CD4-positive, alpha-beta T cell treated with Interleukin-4 for 4 hours (primary cell): ENCODE measurements around the gene ADCY2.

Experiments used
- DNase-seq: peaks from one replicate; pipeline ENCODE4 v3.0.0-alpha.2; 2020

ADCY2 gene

DNA sequence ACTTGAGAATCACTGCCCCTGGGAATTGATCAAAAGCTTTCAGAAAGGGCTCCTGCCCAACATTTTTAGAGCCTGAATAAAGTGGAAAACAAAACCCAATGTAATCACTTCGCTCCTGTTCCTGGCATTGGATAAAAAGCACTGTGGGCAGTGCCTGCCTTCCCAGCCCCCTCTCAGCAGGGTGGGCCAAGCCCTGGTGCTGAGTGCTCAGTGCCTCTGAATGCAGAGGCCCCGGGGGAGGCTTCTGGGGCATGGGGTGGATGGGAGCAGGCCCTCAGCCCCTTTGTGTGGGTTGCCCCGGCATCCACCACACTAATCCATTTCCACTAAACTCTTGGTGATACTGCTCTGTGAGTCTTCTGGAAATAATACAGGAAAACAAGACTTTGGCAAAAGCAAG is 399.4 kb downstream of the ADCY2 start:
- no peak for DNase-seq

DNA sequence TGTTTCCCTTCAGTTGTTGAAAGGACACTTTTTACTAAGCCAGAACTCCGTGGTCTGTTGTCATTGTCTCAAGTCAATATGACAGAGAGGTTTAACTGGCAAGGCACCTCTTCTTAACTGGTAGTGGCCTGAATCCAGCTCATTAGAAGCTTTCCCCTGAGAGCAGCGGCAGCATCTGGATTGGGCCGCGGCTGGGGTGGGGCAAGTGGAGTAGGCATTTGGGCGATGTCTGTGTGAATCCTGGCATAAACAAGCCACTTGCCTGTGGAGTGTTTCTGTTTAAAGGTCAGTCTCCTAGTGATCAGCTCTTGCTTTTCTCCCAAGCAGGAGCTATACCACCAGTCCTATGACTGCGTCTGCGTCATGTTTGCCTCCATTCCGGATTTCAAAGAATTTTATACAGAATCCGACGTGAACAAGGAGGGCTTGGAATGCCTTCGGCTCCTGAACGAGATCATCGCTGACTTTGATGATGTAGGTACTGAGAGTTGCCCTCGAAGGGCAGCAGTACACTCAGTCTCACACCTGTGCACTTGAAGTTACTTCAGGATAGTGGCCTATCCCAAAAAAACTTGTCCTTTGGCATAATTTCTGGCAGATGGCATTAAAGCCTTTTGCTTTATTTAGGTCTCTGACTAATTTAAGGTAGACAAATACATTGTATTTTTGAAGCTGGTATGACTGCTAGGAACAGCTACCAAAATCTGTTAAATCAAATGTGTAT is 406.1 kb downstream of the ADCY2 start:
- DNase-seq: no peak

DNA sequence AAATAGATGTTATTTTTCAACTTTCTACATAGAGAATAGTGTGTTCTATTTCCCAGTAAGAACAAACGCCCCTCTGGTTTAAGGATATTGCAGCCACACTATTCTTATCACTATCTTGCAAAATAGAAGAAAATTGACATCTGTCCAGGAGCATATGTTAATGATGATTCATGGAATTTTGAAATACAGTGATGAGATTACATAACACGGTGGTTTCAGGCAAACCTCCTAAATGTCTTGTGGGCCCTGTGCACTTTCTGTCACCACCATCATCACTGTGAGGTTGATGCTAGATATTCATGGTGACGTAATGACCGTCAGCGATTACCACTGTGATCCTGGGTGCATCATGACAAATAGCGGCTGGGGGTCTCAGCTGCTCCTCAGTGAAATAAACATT is 406.9 kb downstream of the ADCY2 start:
- no peak for DNase-seq

DNA sequence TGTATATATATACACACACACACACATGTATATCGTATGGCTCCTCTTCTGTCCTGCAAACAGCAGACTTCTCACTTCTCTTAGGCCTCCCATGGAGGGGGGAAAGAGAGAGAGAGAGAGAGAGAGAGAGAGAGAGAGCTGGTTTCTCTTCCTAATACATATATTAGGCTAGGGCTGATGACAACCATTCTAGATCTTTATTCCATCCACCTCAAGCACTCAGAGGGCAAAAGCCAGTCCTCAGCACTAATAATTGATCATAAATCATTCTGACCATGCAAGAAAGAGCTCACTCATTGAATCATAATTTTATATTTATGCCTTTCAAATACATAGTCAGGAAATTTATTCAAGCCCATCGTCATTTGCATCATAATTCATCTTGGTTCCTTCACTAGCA is 408.0 kb downstream of the ADCY2 start:
- DNase-seq: no peak

DNA sequence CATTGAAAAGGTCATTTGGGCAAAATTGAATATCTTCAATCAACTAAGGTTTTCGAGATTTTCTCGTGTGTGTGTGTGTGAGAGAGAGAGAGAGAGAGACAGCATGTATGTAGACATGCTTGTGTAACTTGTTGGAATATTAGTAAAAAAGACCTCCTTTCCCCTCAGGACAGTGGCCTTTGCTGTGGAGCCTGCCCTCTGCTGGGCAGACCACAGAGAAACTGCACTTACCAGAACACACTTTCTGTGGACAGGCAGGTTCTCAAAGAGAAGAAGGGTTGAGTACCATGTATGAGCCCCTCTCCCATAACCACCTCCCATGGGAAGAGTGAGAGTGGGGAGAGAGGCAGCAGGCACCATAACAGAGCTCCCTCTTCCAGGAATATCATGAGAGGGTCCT is 409.4 kb downstream of the ADCY2 start:
- no peak for DNase-seq

DNA sequence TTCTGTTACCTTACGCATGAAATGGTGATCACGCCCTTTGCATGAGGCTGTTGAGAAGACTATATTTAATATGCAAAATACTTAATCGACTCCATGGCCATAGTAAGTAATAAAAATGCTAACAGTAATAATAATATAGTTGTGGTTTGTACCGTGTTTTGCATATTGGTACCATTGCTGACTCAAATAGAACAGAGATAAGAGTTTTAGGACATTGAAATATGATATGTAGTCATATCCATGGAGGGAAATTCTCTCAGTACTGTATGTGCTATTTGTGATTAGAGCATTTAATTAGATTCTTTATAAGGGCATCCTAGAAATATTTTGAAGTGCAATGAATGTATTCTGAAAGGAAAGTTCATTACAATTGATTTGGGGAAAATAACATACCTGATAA is 413.1 kb downstream of the ADCY2 start:
- DNase-seq: no peak

DNA sequence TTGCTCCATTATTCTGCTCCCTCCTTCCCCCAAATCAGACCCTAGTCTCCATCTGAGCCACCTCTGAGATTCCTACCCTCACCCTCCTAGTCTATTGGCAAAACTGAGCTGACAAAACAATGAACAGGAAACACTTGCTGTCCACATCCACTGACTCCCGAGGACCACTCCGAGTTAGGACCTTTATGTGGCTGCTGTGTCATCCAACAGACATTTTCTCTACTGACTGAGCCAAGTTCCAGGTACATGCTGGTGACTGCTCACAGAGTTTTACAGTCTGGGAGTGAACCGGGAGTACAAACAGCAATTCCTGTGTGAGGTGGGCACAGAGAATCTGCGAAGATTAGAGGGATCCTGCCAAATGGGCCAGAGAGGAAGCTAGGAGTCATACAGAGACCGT is 415.8 kb downstream of the ADCY2 start:
- no peak for DNase-seq

DNA sequence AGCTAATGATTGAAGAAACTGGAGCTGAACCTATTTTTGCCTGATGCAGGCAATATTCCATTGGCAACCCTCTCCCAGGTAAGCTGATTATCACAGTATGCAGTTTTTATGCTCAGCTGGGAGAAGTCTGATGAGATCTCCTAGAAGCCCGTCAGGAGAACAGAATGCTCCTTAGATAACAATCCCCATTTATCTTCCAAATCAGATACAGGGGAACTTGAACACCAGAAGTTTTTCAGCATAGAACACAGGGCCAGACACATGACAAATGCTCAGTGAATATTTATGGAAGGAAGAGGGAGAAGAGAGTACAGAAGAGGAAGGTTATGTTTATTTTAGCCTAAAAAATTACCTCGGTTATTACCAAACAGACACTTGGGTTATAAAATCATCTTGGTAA is 417.1 kb downstream of the ADCY2 start:
- DNase-seq: no peak

DNA sequence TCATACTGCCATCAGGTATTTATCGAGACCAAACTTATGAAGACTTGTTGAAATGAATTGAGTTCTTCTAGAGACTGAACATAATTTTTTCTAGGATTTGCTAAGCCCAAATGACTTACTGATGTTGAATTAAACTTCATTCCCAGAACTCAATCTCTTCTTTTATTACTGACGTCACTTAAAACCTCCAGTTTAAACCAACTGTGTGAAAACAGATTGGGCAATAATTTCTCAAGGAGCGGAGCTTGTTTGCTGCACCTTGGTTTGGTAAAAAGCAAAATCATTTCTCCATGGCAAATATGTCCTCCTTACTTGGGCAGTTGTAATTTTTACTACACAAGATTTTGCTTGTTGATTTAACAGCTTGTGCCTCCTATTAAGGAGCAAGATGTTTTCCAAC is 417.6 kb downstream of the ADCY2 start:
- DNase-seq: no peak

DNA sequence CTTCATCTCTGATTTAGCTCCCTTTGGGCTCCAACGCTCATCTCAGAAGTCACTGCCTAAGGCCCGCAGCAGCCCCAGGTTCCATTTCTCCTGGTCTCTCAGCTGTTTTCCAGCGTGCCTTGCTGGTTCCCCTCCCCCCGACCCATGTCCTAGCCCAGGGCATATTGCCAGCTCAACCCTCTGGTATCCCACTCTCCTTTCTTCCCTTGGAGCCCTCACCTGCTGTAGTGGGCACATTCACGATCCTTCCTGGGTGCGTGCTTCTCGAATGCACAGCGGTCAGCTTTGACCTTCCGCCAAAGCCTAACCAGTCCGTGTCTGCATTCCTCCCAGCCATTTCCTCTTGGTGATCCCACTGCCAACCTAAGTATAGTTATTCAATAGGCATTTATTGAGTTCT is 418.9 kb downstream of the ADCY2 start:
- no peak for DNase-seq

DNA sequence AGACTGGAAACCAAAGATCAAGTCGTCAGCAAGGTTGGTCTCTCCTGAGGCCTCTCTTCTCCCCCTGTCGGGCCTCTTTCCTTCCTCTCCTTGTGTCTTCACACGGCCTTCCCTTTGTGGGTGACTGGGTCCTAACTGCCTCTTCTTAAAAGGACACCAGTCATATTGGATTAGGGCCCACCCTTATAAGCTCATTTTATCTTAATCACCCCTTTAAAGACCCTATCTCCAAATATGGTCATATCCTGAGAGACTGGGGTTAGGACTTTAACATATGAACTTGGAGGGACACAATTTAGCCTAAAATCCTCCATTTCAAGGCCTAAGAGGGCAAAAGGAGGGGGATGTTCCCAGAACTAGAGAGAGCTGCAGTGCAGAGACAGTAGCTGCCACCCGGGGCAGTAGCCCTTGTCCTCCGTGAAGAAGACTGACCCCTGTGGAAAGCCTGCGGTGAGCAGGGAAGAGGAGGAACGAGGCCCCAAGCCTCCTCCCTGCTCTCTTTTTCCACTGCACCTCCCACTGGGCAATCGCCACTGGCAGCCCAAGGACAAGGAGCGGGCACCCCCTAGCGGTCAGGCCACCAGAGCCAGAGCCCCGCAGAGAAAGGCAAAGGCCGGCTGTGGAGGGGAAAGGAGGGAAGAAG is 420.1 kb downstream of the ADCY2 start:
- DNase-seq: peak; percentile 37

DNA sequence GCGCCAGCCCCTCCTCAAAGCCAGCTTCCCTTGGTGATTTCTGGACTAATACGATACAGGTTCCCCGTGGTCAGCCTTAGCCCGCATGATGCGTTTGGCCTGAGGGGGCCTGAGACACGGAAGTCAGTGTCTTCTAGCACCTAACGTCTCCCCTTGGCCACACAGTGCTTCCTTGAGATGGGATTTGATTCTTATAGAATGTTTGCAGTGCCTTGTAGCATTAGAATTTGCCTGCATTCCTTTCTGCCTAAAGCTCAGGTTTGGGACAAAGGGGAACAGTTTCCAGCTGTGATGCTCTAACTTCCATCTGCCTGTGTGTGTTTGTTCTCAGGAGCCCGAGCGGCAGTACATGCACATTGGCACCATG is 420.6 kb downstream of the ADCY2 start:
- DNase-seq: no peak

DNA sequence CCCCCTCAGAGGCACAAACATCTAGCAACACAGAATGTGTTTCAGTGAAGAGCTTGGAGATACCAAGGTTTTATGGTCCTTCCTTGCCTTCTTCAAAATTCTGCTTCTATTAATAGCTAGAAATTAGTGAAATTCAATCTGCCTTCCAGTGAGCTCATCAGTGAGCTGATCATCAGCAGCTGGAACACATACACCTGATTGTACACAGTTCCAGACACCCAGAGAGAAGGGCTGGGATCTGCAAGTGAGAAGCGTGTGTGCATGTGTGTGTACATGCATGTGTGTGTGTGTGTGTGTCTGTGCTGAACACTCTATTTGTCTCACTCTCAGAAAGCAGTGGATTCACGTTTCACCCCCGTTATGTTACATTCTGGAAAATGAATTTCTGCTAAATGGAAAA is 426.5 kb downstream of the ADCY2 start:
- no peak for DNase-seq

DNA sequence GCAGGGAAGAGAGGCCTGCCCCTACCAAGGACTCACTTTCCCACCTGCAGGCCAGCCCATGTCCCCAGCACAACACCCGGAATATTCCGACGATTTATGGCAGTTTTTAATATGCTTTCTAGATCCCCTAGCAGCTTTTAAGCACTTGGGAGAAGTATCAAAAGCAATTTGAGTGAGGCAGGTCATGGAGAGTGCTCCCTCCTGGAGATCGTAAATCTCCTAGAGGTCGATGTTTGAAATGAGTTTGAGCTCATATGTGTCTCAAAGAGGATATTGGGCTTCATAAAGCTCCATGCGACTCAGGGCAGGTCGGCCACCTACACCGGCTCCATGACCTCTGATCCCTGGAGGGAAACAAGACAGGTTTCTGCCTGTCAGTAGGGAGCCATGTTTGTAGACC is 427.7 kb downstream of the ADCY2 start:
- no peak for DNase-seq

DNA sequence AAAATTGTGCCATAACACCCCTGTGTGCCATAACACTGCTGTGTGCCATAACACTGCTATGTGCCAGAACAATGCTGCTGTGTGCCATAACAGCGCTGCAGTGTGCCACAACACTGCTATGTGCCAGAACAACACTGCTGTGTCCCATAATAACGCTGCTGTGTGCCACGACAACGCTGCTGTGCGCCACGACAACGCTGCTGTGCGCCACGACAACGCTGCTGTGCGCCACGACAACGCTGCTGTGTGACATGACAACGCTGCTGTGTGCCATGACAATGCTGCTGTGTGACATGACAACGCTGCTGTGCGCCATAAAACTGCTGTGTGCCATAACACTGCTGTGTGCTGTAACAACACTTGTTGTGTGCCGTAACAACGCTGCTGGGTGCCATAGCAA is 429.1 kb downstream of the ADCY2 start:
- DNase-seq: no peak

DNA sequence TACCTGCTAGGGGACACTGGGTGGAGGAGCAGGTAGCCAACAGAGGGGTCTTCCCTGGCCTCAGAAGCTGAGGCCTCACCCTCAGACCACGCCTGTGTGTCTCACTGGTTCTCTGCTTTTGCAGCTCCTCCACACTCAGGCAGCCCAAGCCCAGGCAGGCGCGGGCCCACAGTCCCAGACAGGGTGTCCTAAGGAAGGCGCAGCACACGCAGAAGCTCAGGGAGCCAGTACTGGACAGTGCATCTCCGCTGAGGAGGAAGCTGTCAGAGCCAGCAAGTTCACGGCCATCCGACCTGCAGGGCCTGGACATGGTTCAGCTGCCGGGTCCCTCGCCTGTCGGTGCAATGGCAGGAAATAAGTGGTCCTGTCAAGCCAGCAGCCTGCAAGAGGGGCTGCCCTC is 429.7 kb downstream of the ADCY2 start:
- DNase-seq: no peak

DNA sequence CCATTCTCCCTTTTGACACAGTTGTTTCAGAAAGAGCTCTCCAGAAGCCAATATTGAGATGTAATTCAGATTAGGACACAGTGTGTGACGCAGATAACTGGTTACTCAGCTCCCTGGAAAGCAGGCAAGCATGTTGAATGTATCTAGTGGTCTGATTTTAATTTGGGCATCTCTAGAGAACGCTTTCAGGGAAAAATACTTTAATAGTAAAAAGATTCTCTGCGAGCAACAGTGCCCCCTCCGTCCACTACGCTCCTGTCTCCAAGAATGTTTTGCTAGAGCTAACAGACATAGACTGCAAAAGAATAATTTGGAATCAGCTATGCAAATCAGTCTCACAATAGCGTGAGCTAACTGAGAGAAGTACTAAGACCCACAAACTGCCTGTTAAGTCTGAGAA is 431.7 kb downstream of the ADCY2 start:
- no peak for DNase-seq

DNA sequence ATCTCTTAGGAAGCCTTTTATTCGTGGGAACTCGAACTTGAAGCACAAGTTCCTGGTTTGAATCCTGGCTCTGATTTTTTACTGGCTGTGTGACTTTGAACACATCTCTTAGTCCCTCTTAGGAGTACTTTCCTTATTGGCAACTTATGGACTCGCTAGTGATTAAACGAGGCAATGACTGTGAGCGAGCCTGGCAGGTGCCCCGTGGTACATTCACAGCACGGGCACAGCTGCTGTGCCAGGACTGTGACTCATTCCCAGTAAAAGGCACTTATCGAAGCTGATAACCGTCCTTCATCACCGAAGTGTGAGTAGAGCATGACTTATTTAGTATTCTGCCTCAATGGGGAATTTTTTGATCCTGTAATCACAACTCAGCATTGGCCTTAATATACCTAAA is 432.3 kb downstream of the ADCY2 start:
- no peak for DNase-seq

DNA sequence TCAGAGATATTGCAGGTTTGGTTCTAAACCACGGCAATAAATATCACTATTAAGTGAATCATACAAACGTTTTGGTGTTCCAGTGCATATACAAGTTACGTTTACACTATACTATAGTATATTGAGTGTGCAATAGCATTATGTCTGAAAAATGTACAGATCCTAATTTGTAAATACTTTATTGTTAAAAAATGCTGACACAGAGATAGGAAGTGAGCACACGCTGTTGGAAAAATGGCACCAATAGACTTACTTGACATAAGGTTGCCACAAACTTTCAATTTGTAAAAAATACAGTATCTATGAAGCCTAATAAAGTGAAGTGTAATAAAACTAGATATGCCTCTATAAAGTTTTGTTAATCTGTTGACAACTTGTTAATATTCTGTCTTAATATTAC is 439.0 kb downstream of the ADCY2 start:
- no peak for DNase-seq

DNA sequence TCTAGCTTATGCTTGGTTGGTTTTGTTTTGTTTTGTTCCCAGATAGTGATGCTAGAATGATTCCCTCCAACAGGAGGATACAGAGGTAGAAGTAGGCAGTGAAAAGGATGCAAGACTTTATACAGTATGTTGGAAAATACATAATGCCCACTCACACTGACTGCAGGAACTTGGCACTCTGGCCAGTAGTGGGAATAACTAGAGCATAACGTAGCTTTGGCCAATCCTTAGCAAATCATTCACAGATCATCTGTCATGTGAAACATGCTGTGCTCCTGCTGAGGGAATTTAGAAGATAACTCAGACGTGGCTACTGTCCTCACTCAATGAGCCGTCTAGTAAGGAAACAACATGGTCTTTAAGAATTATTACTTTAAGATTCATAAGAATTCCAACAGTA is 441.5 kb downstream of the ADCY2 start:
- DNase-seq: no peak

DNA sequence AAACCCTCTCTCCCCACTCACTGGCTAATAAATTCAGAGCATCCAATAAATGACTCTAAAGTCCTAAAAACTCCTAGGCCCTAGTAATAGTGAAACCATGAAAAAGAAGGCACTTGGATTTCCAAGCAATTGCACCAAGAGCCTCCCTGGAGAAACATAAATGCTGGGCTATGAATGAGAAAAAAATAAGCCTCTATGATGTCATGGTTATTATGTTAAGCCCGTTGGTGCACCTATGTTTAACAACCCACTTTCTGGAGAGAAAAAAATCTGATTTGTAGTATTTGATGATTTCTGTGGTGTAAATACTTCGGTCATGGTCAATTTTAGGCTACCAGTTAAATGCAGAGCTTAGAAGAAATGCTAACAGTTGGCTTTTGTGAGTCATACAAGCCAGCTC is 446.6 kb downstream of the ADCY2 start:
- no peak for DNase-seq

DNA sequence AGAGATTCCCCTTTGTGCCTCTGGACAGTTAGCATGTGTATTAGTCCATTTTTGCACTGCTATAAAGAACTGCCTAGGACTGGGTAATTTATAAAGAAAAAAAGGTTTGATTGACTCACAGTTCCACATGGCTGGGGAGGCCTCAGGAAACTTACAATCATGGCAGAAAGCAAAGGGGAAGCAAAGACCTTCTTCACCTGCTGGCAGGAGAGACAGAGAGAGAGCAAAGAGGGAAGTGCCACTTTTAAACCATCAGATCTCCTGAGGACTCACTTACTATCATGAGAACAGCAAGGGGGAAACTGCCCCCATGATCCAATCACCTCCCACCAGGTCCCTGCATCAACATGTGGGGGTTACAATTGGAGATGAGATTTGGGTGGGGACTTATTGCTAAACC is 449.0 kb downstream of the ADCY2 start:
- DNase-seq: no peak

DNA sequence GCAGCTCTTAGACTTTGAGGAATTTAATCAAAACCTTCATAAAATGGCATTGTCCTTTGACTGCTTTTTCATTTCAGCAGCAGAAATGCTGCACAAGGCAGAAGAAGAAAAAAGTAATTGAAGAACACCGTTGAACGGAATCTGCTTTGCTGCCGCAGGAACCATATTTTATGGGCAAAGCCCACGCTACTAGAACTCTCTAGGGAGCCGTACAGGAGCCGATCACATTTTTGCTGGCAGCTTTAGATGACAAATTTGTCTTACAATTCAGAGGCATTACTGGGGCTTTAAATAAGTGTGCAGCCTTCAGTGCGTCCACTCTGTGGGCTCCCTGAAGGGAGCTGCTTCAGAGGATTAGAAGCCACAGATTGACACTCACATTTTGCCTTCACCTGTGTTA is 449.6 kb downstream of the ADCY2 start:
- DNase-seq: no peak

DNA sequence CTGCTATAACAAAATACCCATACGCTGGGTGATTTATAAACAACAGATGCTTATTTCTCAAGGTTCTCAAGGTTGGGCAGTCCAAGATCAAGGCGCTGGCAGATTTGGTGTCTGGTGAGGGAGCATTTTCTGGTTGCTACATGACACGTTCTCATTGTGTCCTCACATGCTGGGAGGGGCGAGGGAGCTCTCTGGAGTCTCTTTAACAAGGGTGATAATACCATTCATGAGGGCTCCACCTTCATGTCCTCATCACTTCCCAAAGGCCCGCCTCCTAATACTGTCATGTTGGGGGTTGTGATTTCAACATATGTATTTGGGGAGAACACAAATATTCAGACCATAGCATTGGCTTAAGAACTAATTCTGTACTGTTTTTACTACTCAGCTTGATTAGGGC is 450.4 kb downstream of the ADCY2 start:
- DNase-seq: no peak

DNA sequence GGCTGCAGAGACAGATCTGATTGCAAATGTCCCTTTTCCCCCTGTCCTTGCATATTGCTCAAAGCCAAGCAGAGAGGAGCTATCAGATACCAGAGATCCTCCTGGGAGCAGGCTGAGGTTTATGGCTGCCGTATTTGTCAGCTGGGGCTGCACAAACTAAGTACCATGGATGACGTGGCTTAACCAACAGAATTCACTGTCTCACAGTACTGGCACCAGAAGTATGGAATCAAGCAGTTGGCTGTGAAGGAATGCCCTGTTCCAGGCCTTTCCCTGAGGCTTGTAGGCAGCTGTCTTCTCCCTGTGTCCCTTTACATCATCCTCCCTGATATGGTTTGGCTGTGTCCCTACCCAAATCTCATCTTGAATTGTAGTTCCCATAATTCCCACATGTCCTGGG is 452.4 kb downstream of the ADCY2 start:
- DNase-seq: no peak
